Fibroblast of lung (primary cell): ENCODE results near the gene CPSF4L. TPM values are rescaled to one million over a fixed set of nuclear protein-coding genes. Genes with fewer than 3 reads are reported as not detected.

ENCODE experiments used
- DNase-seq, 2 donors: peaks; one replicate each; pipeline versions ENCODE4 v3.0.0 to v3.0.0-alpha.2; 2010; ENCODE audit warnings: low read depth in 2 of 2
- H2AFZ ChIP-seq: 2 replicates; pipeline ENCODE4 v1.5.1; 2012; ENCODE audit warnings: low read length, control low read depth, inconsistent platforms
- H3K27ac ChIP-seq: 2 replicates; pipeline ENCODE4 v1.5.1; 2011; ENCODE audit warnings: low read length, control low read depth; ENCODE audit not compliant: insufficient read depth
- H3K27me3 ChIP-seq: 2 replicates; pipeline ENCODE4 v1.5.1; 2011; ENCODE audit warnings: mild to moderate bottlenecking, low read length; ENCODE audit not compliant: control insufficient read depth, insufficient read depth
- H3K36me3 ChIP-seq: 2 replicates; pipeline ENCODE4 v1.5.1; 2011; ENCODE audit warnings: low read length; ENCODE audit not compliant: control insufficient read depth, insufficient read depth
- H3K4me1 ChIP-seq: 2 replicates; pipeline ENCODE4 v1.5.1; 2011; ENCODE audit warnings: low read length; ENCODE audit not compliant: control insufficient read depth, insufficient read depth; ENCODE audit errors: extremely low read depth
- H3K4me2 ChIP-seq: 2 replicates; pipeline ENCODE4 v1.5.1; 2011; ENCODE audit warnings: low read length, control low read depth; ENCODE audit not compliant: insufficient read depth; ENCODE audit errors: extremely low read depth
- H3K4me3 ChIP-seq, 4 experiments: fragments of 200-600 bp in 1 of 4; sonication (generic) in 1 of 4; replicated peaks in 1 of 4; 2 replicates each; pipeline ENCODE4 v1.5.1; 2011 to 2016; ENCODE audit warnings: low read length in 4 of 4, low read depth in 3 of 4, mild to moderate bottlenecking in 3 of 4, control low read depth in 2 of 4, inconsistent platforms in 1 of 4, mixed read lengths in 1 of 4; ENCODE audit not compliant: insufficient read depth in 1 of 4; ENCODE audit errors: control extremely low read depth in 1 of 4
- H3K79me2 ChIP-seq: 2 replicates; pipeline ENCODE4 v1.5.1; 2012; ENCODE audit warnings: mild to moderate bottlenecking, low read length, inconsistent platforms; ENCODE audit not compliant: control insufficient read depth, insufficient read depth
- H3K9ac ChIP-seq: 2 replicates; pipeline ENCODE4 v1.5.1; 2011; ENCODE audit warnings: mild to moderate bottlenecking, low read length, control low read depth; ENCODE audit not compliant: insufficient read depth
- H3K9me3 ChIP-seq: 2 replicates; pipeline ENCODE4 v1.5.1; 2012; ENCODE audit warnings: low read depth, low read length; ENCODE audit not compliant: control insufficient read depth, insufficient read depth
- H4K20me1 ChIP-seq: 2 replicates; pipeline ENCODE4 v1.5.1; 2011; ENCODE audit warnings: low read length; ENCODE audit not compliant: control insufficient read depth, insufficient read depth; ENCODE audit errors: extremely low read depth
- CTCF ChIP-seq, 2 donors: IDR thresholded peaks in 1 of 2; conservative IDR thresholded peaks in 1 of 2; 1 replicate in 1 of 2; 2 replicates in 1 of 2; pipeline ENCODE4 v1.5.1; 2011 to 2012; ENCODE audit warnings: low read length in 2 of 2, control low read depth in 1 of 2, inconsistent platforms in 1 of 2, low read depth in 1 of 2, mild to moderate bottlenecking in 1 of 2
- EZH2 ChIP-seq: IDR thresholded peaks from 2 replicates; pipeline ENCODE4 v1.5.1; 2012; ENCODE audit warnings: low read length, control low read depth, mild to moderate bottlenecking; ENCODE audit errors: missing control alignments
- polyA plus RNA-seq, 2 donors: library from polyadenylated mRNA; depleted of rRNA in 1 of 2; stranded (reverse) in 1 of 2; unstranded in 1 of 2; fragments of >200 nt; gene quantifications; 2 replicates each; pipeline ENCODE4 v1.2.1, GENCODE V29; 2011 to 2012; ENCODE audit warnings: missing spikeins in 1 of 2
- total RNA-seq: library from RNA; depleted of rRNA; stranded (reverse); fragments of >200 nt; gene quantifications from 2 replicates; pipeline ENCODE4 v1.2.1, GENCODE V29; 2014

The CPSF4L gene
- total and polyA plus RNA-seq, 2 donors (not counting 1 experiment from before 2014, with no cell fraction given) = not detected

- H3K79me2 ChIP-seq = peaks cover 6% of the 10 kb centered on the region
- H4K20me1 ChIP-seq = no peaks in the 10 kb centered on the region
- no peak overlapping the region for H2AFZ ChIP-seq
- H3K4me2 ChIP-seq = no peak overlapping the region
- peaks cover 43% of the 10 kb centered on the region for H3K36me3 ChIP-seq
- H3K9ac ChIP-seq = no peak overlapping the region
- H3K4me3 ChIP-seq = no peak overlapping the region
- H3K4me1 ChIP-seq = peaks cover 4% of the 10 kb centered on the region
- H3K27ac ChIP-seq = no peak overlapping the region
- H3K27me3 ChIP-seq = no peaks in the 10 kb centered on the region
- DNase-seq = no peak
- no peaks in the 10 kb centered on the region for H3K9me3 ChIP-seq
- no peak for TF ChIP-seq EZH2
- no peak for TF ChIP-seq CTCF (conservative IDR thresholded peaks at IDR 0.05 in 1 of 2, IDR thresholded peaks at IDR 0.05 in 1 of 2; ENCODE audit: low read depth in 1 of 2, low read length in 2 of 2)
These were observed 61.8 kb downstream of the CPSF4L start for GRCh38 chr17:73199751-73200317.

GRCh38 chr17:73198930-73199260 is 62.8 kb downstream of the CPSF4L start:
- Histone ChIP-seq H3K4me3 (no peak overlapping the region), H3K79me2 (peaks cover 7% of the 10 kb centered on the region), H3K9me3 (no peaks in the 10 kb centered on the region), H3K4me2 (no peak overlapping the region), H3K9ac (no peak overlapping the region), H3K36me3 (peaks cover 41% of the 10 kb centered on the region), H3K4me1 (peaks cover 4% of the 10 kb centered on the region), H3K27me3 (no peaks in the 10 kb centered on the region), H3K27ac (no peak overlapping the region), H2AFZ (no peak overlapping the region), H4K20me1 (no peaks in the 10 kb centered on the region)
- DNase-seq = no peak
- TF ChIP-seq CTCF (conservative IDR thresholded peaks at IDR 0.05 in 1 of 2, IDR thresholded peaks at IDR 0.05 in 1 of 2; ENCODE audit: low read depth in 1 of 2, low read length in 2 of 2) (no peak), EZH2 (no peak)

Other genes with a start within 250 kb of the CPSF4L start
- gene SLC39A11, start 169.2 kb downstream of the CPSF4L start, total RNA-seq = 21.1 and 27.4 TPM in 2 replicates
- gene SLC39A11, start 169.2 kb downstream of the CPSF4L start, polyA plus RNA-seq = 12.7 and 13.2 TPM in 2 replicates
- not detected in 2 replicates for gene SSTR2, start 96.9 kb downstream of the CPSF4L start, total RNA-seq
- not detected in 2 replicates for gene SSTR2, start 96.9 kb downstream of the CPSF4L start, polyA plus RNA-seq
- 12.6 and 20.0 TPM in 2 replicates for gene COG1, start 68.8 kb downstream of the CPSF4L start, total RNA-seq
- gene COG1, start 68.8 kb downstream of the CPSF4L start, polyA plus RNA-seq = 21.0 and 27.0 TPM in 2 replicates
- 31.3 and 34.2 TPM in 2 replicates for gene CDC42EP4, start 50.1 kb upstream of the CPSF4L start, total RNA-seq
- gene CDC42EP4, start 50.1 kb upstream of the CPSF4L start, polyA plus RNA-seq = 16.9 and 20.9 TPM in 2 replicates